ENCODE data around the gene MAPK1IP1L. TPM values are rescaled to one million over a fixed set of nuclear protein-coding genes. Genes with fewer than 3 reads are reported as not detected.
"Not testable (repeated sequence)": the region's sequence is repeated elsewhere in the genome, so short reads cannot be mapped to it uniquely, and the experiment has no call there.

MAPK1IP1L gene
- total RNA-seq, 1 donor from 2014 or later = 68.2 TPM

DNA sequence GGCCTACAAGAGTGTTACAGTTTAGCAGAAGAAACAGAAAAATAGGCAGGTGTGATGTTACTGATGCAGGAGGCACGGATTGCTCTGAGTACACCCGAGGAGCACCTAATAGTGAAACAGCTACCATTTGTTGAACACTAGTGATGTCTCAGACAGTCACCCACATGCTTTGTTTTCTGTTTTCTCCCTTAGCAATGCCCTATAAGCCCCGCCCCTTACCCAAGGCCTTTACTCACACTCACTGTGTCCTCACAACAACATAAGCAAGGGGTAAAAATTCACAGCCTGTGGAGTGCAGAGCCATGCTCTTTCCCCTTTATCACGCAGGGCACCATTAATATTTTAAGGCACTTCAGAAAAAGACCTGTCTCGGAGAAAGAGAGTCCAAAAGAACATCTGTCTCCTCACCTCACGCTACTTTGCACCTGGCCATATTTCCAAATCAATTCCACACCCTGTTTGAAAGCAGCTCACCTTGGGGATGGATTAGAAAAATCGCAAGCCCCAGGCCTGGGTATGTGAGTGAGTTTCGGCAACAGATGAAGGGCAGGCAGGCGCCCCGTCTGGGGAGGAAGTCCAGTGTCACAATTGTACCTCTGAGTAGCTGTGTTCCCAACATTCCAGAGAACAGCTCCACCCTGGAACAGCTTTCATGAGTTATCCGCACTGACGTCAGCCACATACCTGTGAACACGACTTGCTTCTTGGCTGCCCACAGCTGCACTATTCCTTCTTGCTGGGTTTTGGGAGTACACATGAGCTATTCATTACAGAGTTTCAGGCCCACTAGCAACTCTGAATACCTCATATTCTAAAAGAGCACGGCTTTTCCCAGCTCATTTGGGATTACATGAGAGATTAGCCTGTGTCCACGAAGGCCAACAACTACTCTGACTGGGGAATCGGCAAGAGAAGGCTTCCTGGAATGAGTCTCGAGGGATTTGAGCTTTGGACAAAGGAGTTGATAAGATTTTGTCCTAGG is 26.0 kb downstream of the MAPK1IP1L start:
- no peak overlapping the region for H3K4me3 ChIP-seq
- H3K9me3 ChIP-seq (replicated peaks) = no peaks in the 10 kb centered on the region
- intact Hi-C loops (cut with micrococcal nuclease) = no loop called here
- TF ChIP-seq, protein P1, sequence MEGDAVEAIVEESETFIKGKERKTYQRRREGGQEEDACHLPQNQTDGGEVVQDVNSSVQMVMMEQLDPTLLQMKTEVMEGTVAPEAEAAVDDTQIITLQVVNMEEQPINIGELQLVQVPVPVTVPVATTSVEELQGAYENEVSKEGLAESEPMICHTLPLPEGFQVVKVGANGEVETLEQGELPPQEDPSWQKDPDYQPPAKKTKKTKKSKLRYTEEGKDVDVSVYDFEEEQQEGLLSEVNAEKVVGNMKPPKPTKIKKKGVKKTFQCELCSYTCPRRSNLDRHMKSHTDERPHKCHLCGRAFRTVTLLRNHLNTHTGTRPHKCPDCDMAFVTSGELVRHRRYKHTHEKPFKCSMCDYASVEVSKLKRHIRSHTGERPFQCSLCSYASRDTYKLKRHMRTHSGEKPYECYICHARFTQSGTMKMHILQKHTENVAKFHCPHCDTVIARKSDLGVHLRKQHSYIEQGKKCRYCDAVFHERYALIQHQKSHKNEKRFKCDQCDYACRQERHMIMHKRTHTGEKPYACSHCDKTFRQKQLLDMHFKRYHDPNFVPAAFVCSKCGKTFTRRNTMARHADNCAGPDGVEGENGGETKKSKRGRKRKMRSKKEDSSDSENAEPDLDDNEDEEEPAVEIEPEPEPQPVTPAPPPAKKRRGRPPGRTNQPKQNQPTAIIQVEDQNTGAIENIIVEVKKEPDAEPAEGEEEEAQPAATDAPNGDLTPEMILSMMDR (IDR thresholded peaks at IDR 0.05; ENCODE audit: borderline replicate concordance) = no peak
- no peak for DNase-seq
- H3K27me3 ChIP-seq (ENCODE audit: low read depth) = no peaks in the 10 kb centered on the region
- H3K4me1 ChIP-seq = peaks cover 33% of the 10 kb centered on the region
- H3K36me3 ChIP-seq = no peaks in the 10 kb centered on the region
- peak overlapping the region; percentile 12 for H3K27ac ChIP-seq (replicated peaks)

DNA sequence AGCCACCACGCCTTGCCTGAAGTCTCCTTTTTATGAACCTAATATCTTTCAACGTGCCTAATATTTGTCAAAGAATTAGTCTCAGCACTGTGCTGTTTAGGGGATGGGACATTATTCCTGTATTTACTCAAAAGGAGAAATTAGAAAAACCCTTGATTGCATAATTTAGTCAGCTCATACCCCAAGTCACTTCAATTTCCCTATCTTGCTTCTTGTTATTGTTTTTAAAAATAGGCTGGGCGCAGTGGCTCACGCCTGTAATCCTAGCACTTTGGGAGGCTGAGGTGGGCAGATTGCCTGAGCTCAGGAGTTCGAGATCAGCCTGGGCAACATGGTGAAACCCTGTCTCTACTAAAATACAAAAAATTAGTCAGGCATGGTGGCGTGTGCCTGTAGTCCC is 28.5 kb downstream of the MAPK1IP1L start:
- H3K27ac ChIP-seq (replicated peaks); H3K9me3 ChIP-seq (replicated peaks); H3K4me3 ChIP-seq; intact Hi-C loops (cut with micrococcal nuclease); H3K36me3 ChIP-seq; H3K27me3 ChIP-seq (ENCODE audit: low read depth); H3K4me1 ChIP-seq; DNase-seq: not testable (repeated sequence)

DNA sequence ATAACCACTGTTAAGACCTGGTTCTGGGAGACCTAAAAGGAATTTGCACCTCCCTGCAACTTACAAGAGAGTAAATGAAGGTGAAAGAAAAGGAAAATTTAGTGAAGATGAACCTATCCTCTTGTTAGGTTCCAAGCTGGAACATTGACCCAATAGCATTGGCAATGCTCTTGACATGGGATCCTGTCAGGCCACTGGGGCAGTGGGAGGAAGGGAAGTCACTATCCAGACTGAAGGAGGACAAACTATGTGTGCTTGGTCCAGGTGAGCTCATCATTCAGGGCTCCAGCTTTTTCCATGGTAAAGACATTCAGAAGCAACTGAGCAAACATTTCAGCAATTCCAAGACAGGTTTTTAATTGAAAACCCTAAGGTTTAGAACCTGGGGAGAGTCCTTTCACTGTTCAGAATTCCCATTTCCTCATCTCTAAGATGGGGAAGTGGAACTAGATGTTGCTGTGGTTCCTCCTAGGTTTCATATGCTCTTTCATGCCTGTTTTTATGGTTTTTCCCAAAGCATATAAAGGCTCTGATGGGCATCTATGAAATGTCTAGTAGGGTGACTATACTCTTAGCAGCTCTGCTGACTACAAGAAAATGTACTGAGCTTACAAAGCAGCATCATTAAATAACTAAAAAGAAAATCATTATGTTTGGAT is 33.1 kb downstream of the MAPK1IP1L start:
- Histone ChIP-seq H3K4me1 (peaks cover 3% of the 10 kb centered on the region), H3K36me3 (no peaks in the 10 kb centered on the region), H3K27me3 (ENCODE audit: low read depth) (no peaks in the 10 kb centered on the region), H3K27ac (replicated peaks) (no peak overlapping the region), H3K4me3 (no peak overlapping the region), H3K9me3 (replicated peaks) (no peaks in the 10 kb centered on the region)
- DNase-seq = no peak
- TF ChIP-seq, protein P1 (IDR thresholded peaks at IDR 0.05; ENCODE audit: borderline replicate concordance) = no peak
- intact Hi-C loops (cut with micrococcal nuclease) = no loop called here

DNA sequence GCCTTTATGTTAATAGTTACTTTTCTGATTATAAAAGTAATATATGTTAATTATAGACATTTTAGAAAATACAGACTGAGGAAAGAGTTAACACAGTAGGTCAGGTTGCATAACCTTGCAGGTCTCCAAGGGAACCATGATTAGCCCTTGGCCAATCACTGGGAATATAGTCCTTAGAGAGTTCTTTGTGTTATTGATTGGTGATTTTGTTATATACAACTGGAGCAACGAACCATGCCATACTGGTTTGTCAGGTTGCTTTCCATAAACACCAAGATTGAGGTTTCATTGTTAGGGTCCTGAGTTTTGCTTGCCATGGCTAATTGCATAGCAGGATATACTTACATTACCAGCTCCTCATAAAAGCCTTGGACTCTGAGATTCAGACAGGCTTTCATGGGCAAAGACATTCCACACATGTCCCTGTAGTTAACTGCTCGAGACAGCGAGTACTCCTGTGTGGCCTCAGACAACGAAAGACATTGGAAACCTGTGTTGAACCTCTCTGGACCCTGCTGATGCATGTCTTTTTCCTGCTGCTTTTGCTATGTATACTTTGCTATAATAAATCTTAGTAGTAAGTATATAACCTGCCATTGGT is 33.7 kb downstream of the MAPK1IP1L start:
- H3K9me3 ChIP-seq (replicated peaks) = no peaks in the 10 kb centered on the region
- no peak overlapping the region for H3K4me3 ChIP-seq
- peaks cover 3% of the 10 kb centered on the region for H3K4me1 ChIP-seq
- no peaks in the 10 kb centered on the region for H3K27me3 ChIP-seq (ENCODE audit: low read depth)
- TF ChIP-seq, protein P1 (IDR thresholded peaks at IDR 0.05; ENCODE audit: borderline replicate concordance) = no peak
- intact Hi-C loops (cut with micrococcal nuclease) = no loop called here
- DNase-seq = no peak
- no peaks in the 10 kb centered on the region for H3K36me3 ChIP-seq
- no peak overlapping the region for H3K27ac ChIP-seq (replicated peaks)

DNA sequence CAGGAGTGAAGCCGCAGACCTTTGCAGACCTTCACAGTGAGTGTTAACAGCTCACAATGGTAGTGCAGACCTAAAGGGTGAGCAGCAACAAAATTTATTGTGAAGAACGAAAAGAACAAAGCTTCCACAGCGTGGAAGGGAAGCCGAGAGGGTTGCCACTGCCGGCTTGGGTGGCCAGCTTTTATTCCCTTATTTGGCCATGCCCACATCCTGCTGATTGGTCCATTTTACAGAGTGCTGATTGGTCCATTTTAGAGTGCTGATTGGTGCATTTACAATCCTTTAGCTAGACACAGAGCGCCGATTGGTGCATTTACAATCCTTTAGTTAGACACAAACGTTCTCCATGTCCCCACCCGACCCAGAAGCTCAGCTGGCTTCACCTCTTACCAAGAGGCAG is 35.5 kb downstream of the MAPK1IP1L start:
- no peak overlapping the region for H3K4me3 ChIP-seq
- no peak for DNase-seq
- intact Hi-C loops (cut with micrococcal nuclease) = no loop called here
- no peaks in the 10 kb centered on the region for H3K27me3 ChIP-seq (ENCODE audit: low read depth)
- no peaks in the 10 kb centered on the region for H3K9me3 ChIP-seq (replicated peaks)
- TF ChIP-seq, protein P1 (IDR thresholded peaks at IDR 0.05; ENCODE audit: borderline replicate concordance) = no peak
- H3K4me1 ChIP-seq = peaks cover 9% of the 10 kb centered on the region
- no peaks in the 10 kb centered on the region for H3K36me3 ChIP-seq
- H3K27ac ChIP-seq (replicated peaks) = no peak overlapping the region

Measured in left ventricle myocardium inferior (tissue), 1 donor.